ENCODE data around the gene CDCP2. TPM values are rescaled to one million over a fixed set of nuclear protein-coding genes. Genes with fewer than 3 reads are reported as not detected.

CDCP2 gene
- total and polyA plus RNA-seq, 8 donors, result 0.15 to 0.18 (median 0.18) TPM; not detected in 4

GRCh38 chr1:54112027-54112426 lies 40.8 kb downstream of the CDCP2 start:
- intact Hi-C loops (cut with DNase I), result no loop called here
- no peak overlapping the region for H3K27ac ChIP-seq

GRCh38 chr1:54111624-54112023 lies 41.2 kb downstream of the CDCP2 start:
- no peaks in the 10 kb centered on the region for H3K27me3 ChIP-seq
- no peaks in the 10 kb centered on the region for H3K36me3 ChIP-seq
- no peak for TF ChIP-seq CTCF (IDR thresholded peaks at IDR 0.05)
- intact Hi-C loops (cut with DNase I), result no loop called here
- H3K27ac ChIP-seq, result no peak overlapping the region
- no peaks in the 10 kb centered on the region for H3K9me3 ChIP-seq
- no peaks in the 10 kb centered on the region for H3K4me1 ChIP-seq
- DNase-seq, result no peak
- ATAC-seq, result no peak
- H3K4me3 ChIP-seq, result no peak overlapping the region

More at GRCh38 chr1:54112027-54112426, 40.8 kb downstream of the CDCP2 start:
- TF ChIP-seq CTCF (IDR thresholded peaks at IDR 0.05), result no peak
- Histone ChIP-seq H3K9me3 (no peaks in the 10 kb centered on the region), H3K4me3 (no peak overlapping the region), H3K27me3 (no peaks in the 10 kb centered on the region), H3K4me1 (no peaks in the 10 kb centered on the region), H3K36me3 (no peaks in the 10 kb centered on the region)
- DNase-seq, result no peak
- ATAC-seq, result no peak

- Histone ChIP-seq H3K36me3 (no peaks in the 10 kb centered on the region), H3K9me3 (no peaks in the 10 kb centered on the region), H3K4me3 (no peak overlapping the region), H3K4me1 (no peaks in the 10 kb centered on the region), H3K27ac (no peak overlapping the region), H3K27me3 (no peaks in the 10 kb centered on the region)
- intact Hi-C loops (cut with DNase I), result no loop called here
- ATAC-seq (no peak), DNase-seq (no peak)
- TF ChIP-seq CTCF (IDR thresholded peaks at IDR 0.05), result no peak
Measured at GRCh38 chr1:54110996-54111395, 41.8 kb downstream of the CDCP2 start.

GRCh38 chr1:54109129-54110090 lies 43.4 kb downstream of the CDCP2 start:
- Histone ChIP-seq H3K27me3 (no peaks in the 10 kb centered on the region), H3K4me3 (no peak overlapping the region), H3K4me1 (no peaks in the 10 kb centered on the region), H3K36me3 (no peaks in the 10 kb centered on the region), H3K27ac (no peak overlapping the region), H3K9me3 (no peaks in the 10 kb centered on the region)
- DNase-seq, result no peak
- TF ChIP-seq CTCF (IDR thresholded peaks at IDR 0.05), result no peak
- peak; percentile 38 for ATAC-seq
- intact Hi-C loops (cut with DNase I), result no loop called here

GRCh38 chr1:54108156-54108555 lies 44.6 kb downstream of the CDCP2 start:
- TF ChIP-seq CTCF (IDR thresholded peaks at IDR 0.05), result no peak
- no peak overlapping the region for H3K27ac ChIP-seq
- H3K9me3 ChIP-seq, result no peaks in the 10 kb centered on the region
- no peaks in the 10 kb centered on the region for H3K36me3 ChIP-seq
- H3K27me3 ChIP-seq, result no peaks in the 10 kb centered on the region
- no peak overlapping the region for H3K4me3 ChIP-seq
- ATAC-seq, result no peak
- no peak for DNase-seq
- H3K4me1 ChIP-seq, result no peaks in the 10 kb centered on the region
- intact Hi-C loops (cut with DNase I), result no loop called here
